Thoracic aorta (tissue), 2 donors: ENCODE results near the gene MAML2. TPM values are rescaled to one million over a fixed set of nuclear protein-coding genes. Genes with fewer than 3 reads are reported as not detected.

ENCODE experiments used
- ATAC-seq: fragments of 150-250 bp; one replicate; pipeline ENCODE4 v1.8.0; 2017; ENCODE audit warnings: low read depth; ENCODE audit not compliant: insufficient number of reproducible peaks, low FRiP score
- DNase-seq: peaks from one replicate; pipeline ENCODE4 v3.0.0-alpha.2; 2020; ENCODE audit warnings: low spot score
- H3K27ac ChIP-seq, 2 donors: fragments of 200-600 bp; sonication (generic); 1 replicate in 1 of 2; 2 replicates in 1 of 2; pipeline ENCODE4 v1.5.1; 2016; ENCODE audit warnings: mild to moderate bottlenecking in 2 of 2, moderate library complexity in 2 of 2
- H3K27me3 ChIP-seq: fragments of 200-600 bp; sonication (generic); replicated peaks from 2 replicates; pipeline ENCODE4 v1.6.0; 2016; ENCODE audit warnings: mild to moderate bottlenecking; ENCODE audit not compliant: insufficient read depth
- H3K36me3 ChIP-seq: fragments of 200-600 bp; sonication (generic); one replicate; pipeline ENCODE4 v1.5.1; 2016
- H3K4me1 ChIP-seq, 2 donors: fragments of 200-600 bp; sonication (generic); 1 replicate in 1 of 2; 2 replicates in 1 of 2; pipeline versions ENCODE4 v1.5.1 to v1.6.0; 2016; ENCODE audit warnings: low read depth in 2 of 2, mild to moderate bottlenecking in 1 of 2; ENCODE audit not compliant: control insufficient read depth in 1 of 2
- H3K4me3 ChIP-seq: fragments of 200-600 bp; sonication (generic); 2 replicates; pipeline ENCODE4 v1.5.1; 2016; ENCODE audit warnings: mild to moderate bottlenecking
- H3K9me3 ChIP-seq: fragments of 200-600 bp; sonication (generic); 2 replicates; pipeline ENCODE4 v1.5.1; 2016
- total RNA-seq, 2 donors: library from RNA; depleted of rRNA; stranded (reverse); fragments of >200 nt; gene quantifications; one replicate each; pipeline versions ENCODE4 v1.1.0 to v1.2.3, GENCODE V29; 2016
- TF ChIP-seq, protein P1 (sequence below): fragments of 200-600 bp; sonication (generic); IDR thresholded peaks from one replicate; pipeline ENCODE4 v1.5.1; 2019; ENCODE audit warnings: antibody characterized with exemption

Gene MAML2
- total RNA-seq, 2 donors from 2014 or later, result 23.4 to 29.6 TPM

DNA sequence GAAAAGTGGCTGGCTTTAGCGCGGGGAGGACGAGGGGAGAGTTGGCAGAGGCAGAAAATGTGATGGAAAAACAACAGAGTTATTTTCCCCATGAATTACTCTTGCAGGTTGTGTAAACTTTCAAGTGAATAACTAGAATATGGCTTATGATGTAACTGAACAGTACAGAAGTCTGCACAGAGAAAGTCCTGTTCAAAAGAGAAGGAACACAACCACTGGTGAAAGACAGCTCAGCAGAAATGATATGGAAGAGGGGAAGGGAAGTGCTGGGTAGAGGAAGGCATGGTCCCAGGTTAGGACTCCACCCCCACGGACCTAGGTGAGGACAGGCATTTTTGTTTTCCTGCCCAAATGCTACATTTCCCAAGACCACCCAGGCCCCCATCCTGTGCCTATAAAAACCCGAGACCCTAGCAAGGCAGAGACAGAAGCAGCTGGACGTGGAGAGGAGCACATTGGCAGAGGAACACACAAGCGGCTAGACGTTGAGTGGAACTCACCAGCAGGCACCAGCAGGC lies 77.7 kb downstream of the MAML2 start:
- H3K27me3 ChIP-seq, result no peaks in the 10 kb centered on the region
- peak overlapping the region; percentile 76 for H3K27ac ChIP-seq
- H3K4me3 ChIP-seq, result no peak overlapping the region
- TF ChIP-seq, protein P1, sequence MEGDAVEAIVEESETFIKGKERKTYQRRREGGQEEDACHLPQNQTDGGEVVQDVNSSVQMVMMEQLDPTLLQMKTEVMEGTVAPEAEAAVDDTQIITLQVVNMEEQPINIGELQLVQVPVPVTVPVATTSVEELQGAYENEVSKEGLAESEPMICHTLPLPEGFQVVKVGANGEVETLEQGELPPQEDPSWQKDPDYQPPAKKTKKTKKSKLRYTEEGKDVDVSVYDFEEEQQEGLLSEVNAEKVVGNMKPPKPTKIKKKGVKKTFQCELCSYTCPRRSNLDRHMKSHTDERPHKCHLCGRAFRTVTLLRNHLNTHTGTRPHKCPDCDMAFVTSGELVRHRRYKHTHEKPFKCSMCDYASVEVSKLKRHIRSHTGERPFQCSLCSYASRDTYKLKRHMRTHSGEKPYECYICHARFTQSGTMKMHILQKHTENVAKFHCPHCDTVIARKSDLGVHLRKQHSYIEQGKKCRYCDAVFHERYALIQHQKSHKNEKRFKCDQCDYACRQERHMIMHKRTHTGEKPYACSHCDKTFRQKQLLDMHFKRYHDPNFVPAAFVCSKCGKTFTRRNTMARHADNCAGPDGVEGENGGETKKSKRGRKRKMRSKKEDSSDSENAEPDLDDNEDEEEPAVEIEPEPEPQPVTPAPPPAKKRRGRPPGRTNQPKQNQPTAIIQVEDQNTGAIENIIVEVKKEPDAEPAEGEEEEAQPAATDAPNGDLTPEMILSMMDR, result no peak
- ATAC-seq (no peak), DNase-seq (no peak)
- H3K4me1 ChIP-seq, result peaks cover 29 to 51% of the 10 kb centered on the region in 2 donors
- no peaks in the 10 kb centered on the region for H3K36me3 ChIP-seq
- H3K9me3 ChIP-seq, result no peaks in the 10 kb centered on the region

DNA sequence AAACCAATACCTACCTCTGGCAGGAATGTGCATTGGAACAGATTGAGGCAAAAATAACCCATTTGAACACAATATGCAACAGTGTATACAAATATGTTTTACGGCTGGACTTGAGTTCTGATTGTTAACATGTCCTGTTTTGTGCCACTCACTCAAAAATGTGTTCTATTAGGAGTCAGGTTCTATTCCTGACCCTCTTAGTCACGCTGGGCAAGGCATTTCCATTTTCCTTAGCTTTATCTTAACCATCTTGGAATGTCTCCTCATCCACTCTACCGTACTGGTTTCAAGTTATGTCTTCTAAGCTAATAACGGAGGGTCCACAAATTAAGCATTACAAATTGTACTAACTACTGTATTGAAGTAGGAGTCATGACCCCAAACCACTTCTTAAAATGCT lies 78.6 kb downstream of the MAML2 start:
- Histone ChIP-seq H3K4me1 (peaks cover 33 to 60% of the 10 kb centered on the region in 2 donors), H3K36me3 (no peaks in the 10 kb centered on the region), H3K27me3 (no peaks in the 10 kb centered on the region), H3K9me3 (no peaks in the 10 kb centered on the region), H3K4me3 (no peak overlapping the region), H3K27ac (peak overlapping the region; percentile 76)
- ATAC-seq, result peak; percentile 57
- TF ChIP-seq, protein P1, result no peak
- DNase-seq, result no peak

GRCh38 chr11:96263238-96263763 lies 79.7 kb downstream of the MAML2 start:
- Histone ChIP-seq H3K9me3 (no peaks in the 10 kb centered on the region), H3K36me3 (no peaks in the 10 kb centered on the region), H3K4me3 (no peak overlapping the region), H3K4me1 (peaks cover 43 to 70% of the 10 kb centered on the region in 2 donors), H3K27me3 (no peaks in the 10 kb centered on the region), H3K27ac (peak overlapping the region; percentile 76)
- TF ChIP-seq, protein P1, result no peak
- ATAC-seq (no peak), DNase-seq (no peak)

DNA sequence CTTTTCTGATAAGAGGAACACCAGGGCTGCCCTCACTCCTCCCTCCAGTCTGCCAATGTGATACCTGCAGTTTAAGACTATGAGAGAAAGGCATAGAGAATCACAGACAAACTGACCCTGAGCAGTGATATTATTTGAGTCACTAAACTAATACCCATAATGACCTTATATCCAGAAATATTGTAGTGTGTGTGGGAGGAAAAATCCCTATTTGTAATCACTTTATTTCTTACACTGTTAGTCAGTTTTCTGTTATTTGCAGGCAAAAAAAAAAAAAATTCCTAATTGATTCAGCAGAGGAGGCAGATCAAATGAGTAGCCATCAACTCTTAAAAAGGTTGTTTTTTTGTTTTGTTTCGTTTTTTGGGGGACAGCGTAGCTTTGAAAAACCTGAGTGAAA lies 82.5 kb downstream of the MAML2 start:
- TF ChIP-seq, protein P1, result no peak
- H3K36me3 ChIP-seq, result no peaks in the 10 kb centered on the region
- peaks cover 49 to 72% of the 10 kb centered on the region in 2 donors for H3K4me1 ChIP-seq
- no peak for DNase-seq
- H3K4me3 ChIP-seq, result no peak overlapping the region
- H3K27me3 ChIP-seq, result no peaks in the 10 kb centered on the region
- no peak for ATAC-seq
- no peaks in the 10 kb centered on the region for H3K9me3 ChIP-seq
- H3K27ac ChIP-seq, result no peak overlapping the region

DNA sequence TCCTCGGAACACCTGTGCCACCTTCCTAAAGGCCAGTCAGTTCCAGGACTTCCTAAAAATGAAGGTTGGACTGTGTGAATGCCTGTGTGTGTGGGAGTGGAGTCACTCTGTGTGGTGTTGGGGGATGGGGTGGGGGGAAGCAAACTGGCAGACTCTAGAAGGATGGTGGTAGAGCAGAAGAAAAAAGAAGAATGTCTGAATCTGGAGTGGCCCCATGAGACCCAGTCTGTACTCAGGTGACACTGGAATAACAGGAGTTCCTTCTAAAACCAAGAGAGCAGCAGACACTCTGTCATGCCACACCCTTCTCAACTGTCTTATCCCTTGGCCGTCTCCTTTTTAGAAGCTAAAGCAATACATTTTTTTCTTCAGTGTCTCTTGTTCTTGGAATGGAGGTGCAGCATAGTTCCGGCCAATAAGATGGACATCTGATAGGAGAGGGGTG lies 82.9 kb downstream of the MAML2 start:
- Histone ChIP-seq H3K27me3 (no peaks in the 10 kb centered on the region), H3K9me3 (no peaks in the 10 kb centered on the region), H3K4me3 (no peak overlapping the region), H3K36me3 (no peaks in the 10 kb centered on the region), H3K4me1 (peaks cover 52 to 68% of the 10 kb centered on the region in 2 donors), H3K27ac (no peak overlapping the region)
- no peak for ATAC-seq
- TF ChIP-seq, protein P1, result no peak
- no peak for DNase-seq
